WTC11 (cell line): ENCODE measurements around the gene PLIN5. TPM values are rescaled to one million over a fixed set of nuclear protein-coding genes. Genes with fewer than 3 reads are reported as not detected.
"Not testable (repeated sequence)": the region's sequence is repeated elsewhere in the genome, so short reads cannot be mapped to it uniquely, and the experiment has no call there.

Experiments used
- ATAC-seq: fragments of 200-7000 bp; cut with Tn5 transposase; 2 replicates; pipeline ENCODE4 v1.10.0; 2021; ENCODE audit warnings: mild to moderate bottlenecking, moderate library complexity
- CTCF ChIA-PET: fragments of 300-600 bp; sonication (Branson Sonifier 250); formaldehyde crosslinking; loops from one replicate; lab custom pipeline; 2021; ENCODE audit warnings: antibody characterized with exemption; lab: Charles Lee
- POLR2A ChIA-PET: fragments of 350-600 bp; sonication (Branson Sonifier 250); formaldehyde crosslinking; loops from one replicate; lab custom pipeline; 2021; ENCODE audit warnings: antibody characterized with exemption; lab: Charles Lee
- DNase-seq: peaks from one replicate; pipeline ENCODE4 v3.0.0; 2021; ENCODE audit warnings: low spot score
- H3K27ac Mint-ChIP-seq: 2 replicates; pipeline ENCODE4 v1.8.0; 2021; ENCODE audit warnings: mixed read lengths
- H3K27me3 Mint-ChIP-seq: 2 replicates; pipeline ENCODE4 v1.8.0; 2021; ENCODE audit warnings: low read depth, mild to moderate bottlenecking, moderate library complexity, mixed read lengths
- H3K36me3 Mint-ChIP-seq: 2 replicates; pipeline ENCODE4 v1.8.0; 2021; ENCODE audit warnings: mixed read lengths
- H3K4me1 Mint-ChIP-seq: 2 replicates; pipeline ENCODE4 v1.8.0; 2022; ENCODE audit warnings: mixed read lengths
- H3K4me3 Mint-ChIP-seq: 2 replicates; pipeline ENCODE4 v1.8.0; 2021; ENCODE audit warnings: mild to moderate bottlenecking, moderate library complexity, mixed read lengths
- H3K9me3 Mint-ChIP-seq: 2 replicates; pipeline ENCODE4 v1.8.0; 2021; ENCODE audit warnings: mixed read lengths
- CREB1 ChIP-seq: sonication (generic); formaldehyde crosslinking; IDR thresholded peaks from 2 replicates; pipeline ENCODE4 v1.8.0; 2023; ENCODE audit warnings: mild to moderate bottlenecking, missing genetic modification reagents
- FOXK1 ChIP-seq: sonication (generic); formaldehyde crosslinking; IDR thresholded peaks from 2 replicates; pipeline ENCODE4 v1.8.0; 2022; ENCODE audit warnings: mild to moderate bottlenecking, moderate library complexity, missing genetic modification reagents
- FOXP1 ChIP-seq: sonication (generic); formaldehyde crosslinking; IDR thresholded peaks from 2 replicates; pipeline ENCODE4 v1.8.0; 2022; ENCODE audit warnings: missing genetic modification reagents, mild to moderate bottlenecking, moderate library complexity, borderline replicate concordance
- GRHL2 ChIP-seq: fragments of 250-450 bp; sonication (Bioruptor Pico); IDR thresholded peaks from 2 replicates; pipeline ENCODE4 v1.8.0; 2022; ENCODE audit warnings: mild to moderate bottlenecking, moderate library complexity; ENCODE audit not compliant: insufficient replicate concordance, severe bottlenecking
- NR1H2 ChIP-seq: sonication (generic); formaldehyde crosslinking; IDR thresholded peaks from 2 replicates; pipeline ENCODE4 v1.9.0; 2021; ENCODE audit warnings: mild to moderate bottlenecking, moderate library complexity, missing genetic modification reagents
- NR2C2 ChIP-seq: sonication (generic); formaldehyde crosslinking; IDR thresholded peaks from 2 replicates; pipeline ENCODE4 v1.8.0; 2022; ENCODE audit warnings: mild to moderate bottlenecking, missing genetic modification reagents
- RELA ChIP-seq: sonication (generic); formaldehyde crosslinking; IDR thresholded peaks from 2 replicates; pipeline ENCODE4 v1.8.1; 2022; ENCODE audit warnings: missing genetic modification reagents, mild to moderate bottlenecking, borderline replicate concordance
- ZNF138 ChIP-seq: sonication (generic); formaldehyde crosslinking; conservative IDR thresholded peaks from 2 replicates; pipeline ENCODE4 v1.8.1; 2022; ENCODE audit warnings: mild to moderate bottlenecking, moderate library complexity, missing genetic modification reagents
- ZNF317 ChIP-seq: sonication (generic); formaldehyde crosslinking; IDR thresholded peaks from 2 replicates; pipeline ENCODE4 v1.8.1; 2023; ENCODE audit warnings: low read depth, mild to moderate bottlenecking, moderate library complexity, missing genetic modification reagents, borderline replicate concordance
- total RNA-seq: library from RNA; stranded (reverse); gene quantifications from 3 replicates; pipeline ENCODE4 v1.2.3, GENCODE V29; 2021
- TF ChIP-seq, protein P1 (sequence below): sonication (generic); formaldehyde crosslinking; IDR thresholded peaks from 2 replicates; pipeline ENCODE4 v1.8.0; 2023; ENCODE audit warnings: missing genetic modification reagents, mild to moderate bottlenecking, borderline replicate concordance
- TF ChIP-seq, protein P2 (sequence below): fragments of 250-450 bp; sonication (Bioruptor Pico); conservative IDR thresholded peaks from 2 replicates; pipeline ENCODE4 v1.9.0; 2021; ENCODE audit warnings: mild to moderate bottlenecking
- TF ChIP-seq, protein P3 (sequence below): sonication (generic); formaldehyde crosslinking; IDR thresholded peaks from 2 replicates; pipeline ENCODE4 v1.8.1; 2023; ENCODE audit warnings: mild to moderate bottlenecking, missing genetic modification reagents, borderline replicate concordance

Gene PLIN5
- total RNA-seq, 1 experiment from 2014 or later, result 3.9 TPM

DNA sequence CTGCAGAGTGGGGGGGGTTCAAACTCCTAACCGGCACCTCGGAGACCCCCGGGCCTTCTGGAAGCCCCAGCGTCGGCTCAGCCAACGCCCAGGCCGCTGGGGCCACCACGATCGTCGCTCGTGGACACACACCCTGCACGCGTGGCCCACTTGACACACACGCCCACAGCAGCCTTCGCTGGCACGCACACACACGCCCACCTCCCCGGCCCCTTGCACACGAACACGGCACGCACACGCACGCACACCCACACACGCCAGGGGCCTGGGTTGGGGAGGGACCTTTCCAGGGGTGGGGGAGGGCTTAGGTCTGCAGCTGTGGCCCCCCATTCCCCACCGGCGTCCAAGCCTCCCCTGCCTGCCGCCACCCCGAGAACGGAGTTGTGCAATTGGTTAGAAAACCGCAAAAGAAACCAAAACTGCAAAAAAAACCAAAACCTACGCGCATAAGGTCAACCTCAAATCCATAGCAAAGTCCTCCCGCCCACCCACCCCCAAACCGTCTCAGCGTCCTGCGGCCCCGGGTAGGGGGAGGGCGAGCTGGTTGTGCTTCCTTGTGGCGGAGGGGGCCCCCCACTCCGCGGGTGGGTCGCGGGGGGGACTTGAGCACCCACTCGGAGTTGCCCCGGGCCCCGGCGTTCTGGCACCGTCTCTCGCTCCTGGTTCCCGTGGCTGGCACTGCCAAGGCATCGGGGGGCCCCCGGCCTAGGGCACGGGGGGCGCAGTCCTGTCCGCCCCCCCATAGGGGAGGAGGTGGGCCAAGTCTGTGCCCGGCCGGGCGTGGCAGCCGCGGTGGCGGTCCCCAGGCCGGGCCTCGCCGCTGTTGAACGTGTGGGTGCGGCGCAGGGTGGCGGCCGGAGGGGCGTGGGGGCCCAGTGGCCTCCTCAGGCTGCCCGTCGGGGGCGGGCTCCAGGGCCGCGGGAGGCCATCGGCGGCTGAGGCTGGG is 8.1 kb upstream of the PLIN5 start:
- Mint-ChIP-seq H3K4me3 (no peak overlapping the region), H3K27ac (no peak overlapping the region), H3K4me1 (peaks cover 4% of the 10 kb centered on the region; the same call in 1 of the 2 replicates), H3K27me3 (peaks cover 14% of the 10 kb centered on the region), H3K9me3 (peaks cover 4% of the 10 kb centered on the region), H3K36me3 (peaks cover 3% of the 10 kb centered on the region; the same call in 1 of the 2 replicates)
- DNase-seq (no peak), ATAC-seq (no peak)
- POLR2A ChIA-PET, result no interaction called here
- CTCF ChIA-PET, result no interaction called here
- TF ChIP-seq, protein P1, sequence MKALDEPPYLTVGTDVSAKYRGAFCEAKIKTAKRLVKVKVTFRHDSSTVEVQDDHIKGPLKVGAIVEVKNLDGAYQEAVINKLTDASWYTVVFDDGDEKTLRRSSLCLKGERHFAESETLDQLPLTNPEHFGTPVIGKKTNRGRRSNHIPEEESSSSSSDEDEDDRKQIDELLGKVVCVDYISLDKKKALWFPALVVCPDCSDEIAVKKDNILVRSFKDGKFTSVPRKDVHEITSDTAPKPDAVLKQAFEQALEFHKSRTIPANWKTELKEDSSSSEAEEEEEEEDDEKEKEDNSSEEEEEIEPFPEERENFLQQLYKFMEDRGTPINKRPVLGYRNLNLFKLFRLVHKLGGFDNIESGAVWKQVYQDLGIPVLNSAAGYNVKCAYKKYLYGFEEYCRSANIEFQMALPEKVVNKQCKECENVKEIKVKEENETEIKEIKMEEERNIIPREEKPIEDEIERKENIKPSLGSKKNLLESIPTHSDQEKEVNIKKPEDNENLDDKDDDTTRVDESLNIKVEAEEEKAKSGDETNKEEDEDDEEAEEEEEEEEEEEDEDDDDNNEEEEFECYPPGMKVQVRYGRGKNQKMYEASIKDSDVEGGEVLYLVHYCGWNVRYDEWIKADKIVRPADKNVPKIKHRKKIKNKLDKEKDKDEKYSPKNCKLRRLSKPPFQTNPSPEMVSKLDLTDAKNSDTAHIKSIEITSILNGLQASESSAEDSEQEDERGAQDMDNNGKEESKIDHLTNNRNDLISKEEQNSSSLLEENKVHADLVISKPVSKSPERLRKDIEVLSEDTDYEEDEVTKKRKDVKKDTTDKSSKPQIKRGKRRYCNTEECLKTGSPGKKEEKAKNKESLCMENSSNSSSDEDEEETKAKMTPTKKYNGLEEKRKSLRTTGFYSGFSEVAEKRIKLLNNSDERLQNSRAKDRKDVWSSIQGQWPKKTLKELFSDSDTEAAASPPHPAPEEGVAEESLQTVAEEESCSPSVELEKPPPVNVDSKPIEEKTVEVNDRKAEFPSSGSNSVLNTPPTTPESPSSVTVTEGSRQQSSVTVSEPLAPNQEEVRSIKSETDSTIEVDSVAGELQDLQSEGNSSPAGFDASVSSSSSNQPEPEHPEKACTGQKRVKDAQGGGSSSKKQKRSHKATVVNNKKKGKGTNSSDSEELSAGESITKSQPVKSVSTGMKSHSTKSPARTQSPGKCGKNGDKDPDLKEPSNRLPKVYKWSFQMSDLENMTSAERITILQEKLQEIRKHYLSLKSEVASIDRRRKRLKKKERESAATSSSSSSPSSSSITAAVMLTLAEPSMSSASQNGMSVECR, result no peak
- TF ChIP-seq ZNF138 (CRISPR knock-in tag) (no peak), CREB1 (CRISPR knock-in tag) (no peak), NR2C2 (no peak), RELA (CRISPR knock-in tag) (no peak), FOXK1 (no peak), GRHL2 (CRISPR knock-in tag) (no peak), ZNF317 (CRISPR knock-in tag) (no peak), NR1H2 (CRISPR knock-in tag) (no peak), FOXP1 (CRISPR knock-in tag) (no peak)
- TF ChIP-seq, protein P2, sequence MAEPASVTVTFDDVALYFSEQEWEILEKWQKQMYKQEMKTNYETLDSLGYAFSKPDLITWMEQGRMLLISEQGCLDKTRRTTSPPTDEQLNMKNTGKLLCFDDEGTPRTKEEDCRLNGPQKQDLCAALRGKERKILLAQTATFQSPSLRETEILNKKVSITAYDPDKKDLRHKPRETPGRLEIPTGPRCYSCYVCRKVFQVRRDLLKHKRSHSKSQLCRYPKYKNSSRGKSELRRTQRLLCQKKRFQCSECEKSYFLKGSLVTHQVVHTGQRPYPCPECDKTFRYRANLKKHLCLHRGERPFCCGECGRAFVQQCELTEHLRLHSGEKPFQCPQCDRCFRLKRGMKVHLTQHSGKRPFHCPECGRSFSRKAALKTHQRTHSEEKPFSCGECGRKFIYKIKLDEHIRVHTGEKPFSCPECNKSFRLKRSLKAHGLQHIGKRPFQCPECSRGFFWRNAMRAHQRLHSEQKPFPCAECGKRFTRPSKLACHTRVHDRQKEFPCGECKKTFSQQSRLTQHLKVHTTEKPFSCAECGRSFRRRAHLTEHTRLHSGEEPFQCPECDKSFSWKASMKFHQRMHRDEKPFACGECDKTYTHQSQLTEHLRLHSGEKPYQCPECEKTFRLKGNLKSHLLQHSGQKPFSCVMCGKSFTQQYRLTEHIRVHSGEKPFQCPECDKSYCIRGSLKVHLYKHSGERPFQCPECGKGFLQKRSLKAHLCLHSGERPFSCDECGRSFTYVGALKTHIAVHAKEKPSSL (CRISPR knock-in tag), result no peak
- TF ChIP-seq, protein P3, sequence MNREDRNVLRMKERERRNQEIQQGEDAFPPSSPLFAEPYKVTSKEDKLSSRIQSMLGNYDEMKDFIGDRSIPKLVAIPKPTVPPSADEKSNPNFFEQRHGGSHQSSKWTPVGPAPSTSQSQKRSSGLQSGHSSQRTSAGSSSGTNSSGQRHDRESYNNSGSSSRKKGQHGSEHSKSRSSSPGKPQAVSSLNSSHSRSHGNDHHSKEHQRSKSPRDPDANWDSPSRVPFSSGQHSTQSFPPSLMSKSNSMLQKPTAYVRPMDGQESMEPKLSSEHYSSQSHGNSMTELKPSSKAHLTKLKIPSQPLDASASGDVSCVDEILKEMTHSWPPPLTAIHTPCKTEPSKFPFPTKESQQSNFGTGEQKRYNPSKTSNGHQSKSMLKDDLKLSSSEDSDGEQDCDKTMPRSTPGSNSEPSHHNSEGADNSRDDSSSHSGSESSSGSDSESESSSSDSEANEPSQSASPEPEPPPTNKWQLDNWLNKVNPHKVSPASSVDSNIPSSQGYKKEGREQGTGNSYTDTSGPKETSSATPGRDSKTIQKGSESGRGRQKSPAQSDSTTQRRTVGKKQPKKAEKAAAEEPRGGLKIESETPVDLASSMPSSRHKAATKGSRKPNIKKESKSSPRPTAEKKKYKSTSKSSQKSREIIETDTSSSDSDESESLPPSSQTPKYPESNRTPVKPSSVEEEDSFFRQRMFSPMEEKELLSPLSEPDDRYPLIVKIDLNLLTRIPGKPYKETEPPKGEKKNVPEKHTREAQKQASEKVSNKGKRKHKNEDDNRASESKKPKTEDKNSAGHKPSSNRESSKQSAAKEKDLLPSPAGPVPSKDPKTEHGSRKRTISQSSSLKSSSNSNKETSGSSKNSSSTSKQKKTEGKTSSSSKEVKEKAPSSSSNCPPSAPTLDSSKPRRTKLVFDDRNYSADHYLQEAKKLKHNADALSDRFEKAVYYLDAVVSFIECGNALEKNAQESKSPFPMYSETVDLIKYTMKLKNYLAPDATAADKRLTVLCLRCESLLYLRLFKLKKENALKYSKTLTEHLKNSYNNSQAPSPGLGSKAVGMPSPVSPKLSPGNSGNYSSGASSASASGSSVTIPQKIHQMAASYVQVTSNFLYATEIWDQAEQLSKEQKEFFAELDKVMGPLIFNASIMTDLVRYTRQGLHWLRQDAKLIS, result no peak

DNA sequence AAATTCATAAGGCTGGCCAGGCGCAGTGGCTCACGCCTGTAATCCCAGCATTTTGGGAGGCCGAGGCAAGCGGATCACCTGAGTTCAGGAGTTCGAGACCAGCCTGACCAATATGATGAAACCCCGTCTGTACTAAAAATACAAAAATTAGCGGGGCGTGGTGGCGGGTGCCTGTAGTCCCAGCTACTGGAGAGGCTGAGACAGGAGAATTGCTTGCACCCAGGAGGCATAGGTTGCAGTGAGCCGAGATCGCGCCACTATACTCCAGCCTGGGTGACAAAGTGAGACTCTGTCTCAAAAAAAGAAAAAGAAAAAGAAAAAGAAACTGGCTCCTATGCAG is 6.8 kb upstream of the PLIN5 start:
- H3K4me3 Mint-ChIP-seq, H3K9me3 Mint-ChIP-seq, H3K27ac Mint-ChIP-seq, H3K4me1 Mint-ChIP-seq, ATAC-seq, DNase-seq, H3K36me3 Mint-ChIP-seq, POLR2A ChIA-PET: not testable (repeated sequence)
- CTCF ChIA-PET, result interaction anchor here (0.7 to 11.1 kb wide), 4 partner anchors 17 to 135 kb away, joined by 4 to 285 read pairs (median 6); no protein-coding TSS in a partner anchor
- H3K27me3 Mint-ChIP-seq, result peaks cover 25% of the 10 kb centered on the region
